ENCODE results near the gene APOO.

The APOO gene

GRCh38 chrX:23907498-23908218, at the start of gene APOO, which contains the start of gene CXorf58:
Gene APOO, minus strand, starts transcription at chrX:23907938. Its CDS starts 236 bp downstream, at chrX:23907702.
Gene CXorf58, plus strand, starts transcription at chrX:23908006. Its CDS starts 2,297 bp downstream, at chrX:23910303.
- peak; percentile 87 for DNase-seq

- no peak for DNase-seq
Measured at GRCh38 chrX:23954396-23954795, 46.7 kb upstream of the APOO start.

GRCh38 chrX:23953908-23954269, 46.2 kb upstream of the APOO start:
- DNase-seq, result no peak

GRCh38 chrX:23952984-23953907, 45.5 kb upstream of the APOO start:
- DNase-seq, result no peak

GRCh38 chrX:23952391-23952790, 44.7 kb upstream of the APOO start:
- no peak for DNase-seq

- no peak for DNase-seq
Measured at GRCh38 chrX:23945206-23945605, 37.5 kb upstream of the APOO start.

- DNase-seq, result no peak
Measured at GRCh38 chrX:23944234-23944633, 36.5 kb upstream of the APOO start.

GRCh38 chrX:23939203-23939602, 31.5 kb upstream of the APOO start:
- DNase-seq, result no peak

GRCh38 chrX:23938690-23939089, 31.0 kb upstream of the APOO start:
- DNase-seq, result no peak

- DNase-seq, result no peak
Measured at GRCh38 chrX:23937100-23937499, 29.4 kb upstream of the APOO start.

GRCh38 chrX:23936180-23936579, 28.4 kb upstream of the APOO start:
- no peak for DNase-seq

GRCh38 chrX:23935106-23935505, 27.4 kb upstream of the APOO start:
- no peak for DNase-seq

- no peak for DNase-seq
Measured at GRCh38 chrX:23932046-23932445, 24.3 kb upstream of the APOO start.

GRCh38 chrX:23930894-23931604, 23.3 kb upstream of the APOO start:
- no peak for DNase-seq

- no peak for DNase-seq
Measured at GRCh38 chrX:23926015-23926414, 18.3 kb upstream of the APOO start.

- no peak for DNase-seq
Measured at GRCh38 chrX:23919706-23920320, 12.1 kb upstream of the APOO start.

GRCh38 chrX:23919148-23919547, 11.4 kb upstream of the APOO start:
- DNase-seq, result no peak

- no peak for DNase-seq
Measured at GRCh38 chrX:23911126-23911835, 3.5 kb upstream of the APOO start.

- no peak for DNase-seq
Measured at GRCh38 chrX:23908219-23909004, 674 bp upstream of the APOO start.

GRCh38 chrX:23907111-23907497, 634 bp downstream of the APOO start:
- DNase-seq, result no peak

- no peak for DNase-seq
Measured at GRCh38 chrX:23904096-23904495, 3.6 kb downstream of the APOO start.
